Body of pancreas (tissue), 4 donors: ENCODE results near the gene SPG11.

Experiments used
- POLR2A ChIP-seq, 3 donors: fragments of 450-650 bp; IDR thresholded peaks; one replicate each; pipeline ENCODE4 v1.6.1; 2016; ENCODE audit warnings: antibody characterized with exemption in 3 of 3, mild to moderate bottlenecking in 2 of 3
- TF ChIP-seq, protein P1 (sequence below), 7 experiments: fragments of 450-650 bp in 4 of 7; fragments of 200-600 bp in 3 of 7; sonication (generic) in 3 of 7; IDR thresholded peaks; one replicate each; pipeline ENCODE4 v1.5.1; 2016 to 2019; ENCODE audit warnings: antibody characterized with exemption in 7 of 7

GRCh38 chr15:44694416-44694815 lies 31.0 kb upstream of the SPG11 start:
- TF ChIP-seq, protein P1, sequence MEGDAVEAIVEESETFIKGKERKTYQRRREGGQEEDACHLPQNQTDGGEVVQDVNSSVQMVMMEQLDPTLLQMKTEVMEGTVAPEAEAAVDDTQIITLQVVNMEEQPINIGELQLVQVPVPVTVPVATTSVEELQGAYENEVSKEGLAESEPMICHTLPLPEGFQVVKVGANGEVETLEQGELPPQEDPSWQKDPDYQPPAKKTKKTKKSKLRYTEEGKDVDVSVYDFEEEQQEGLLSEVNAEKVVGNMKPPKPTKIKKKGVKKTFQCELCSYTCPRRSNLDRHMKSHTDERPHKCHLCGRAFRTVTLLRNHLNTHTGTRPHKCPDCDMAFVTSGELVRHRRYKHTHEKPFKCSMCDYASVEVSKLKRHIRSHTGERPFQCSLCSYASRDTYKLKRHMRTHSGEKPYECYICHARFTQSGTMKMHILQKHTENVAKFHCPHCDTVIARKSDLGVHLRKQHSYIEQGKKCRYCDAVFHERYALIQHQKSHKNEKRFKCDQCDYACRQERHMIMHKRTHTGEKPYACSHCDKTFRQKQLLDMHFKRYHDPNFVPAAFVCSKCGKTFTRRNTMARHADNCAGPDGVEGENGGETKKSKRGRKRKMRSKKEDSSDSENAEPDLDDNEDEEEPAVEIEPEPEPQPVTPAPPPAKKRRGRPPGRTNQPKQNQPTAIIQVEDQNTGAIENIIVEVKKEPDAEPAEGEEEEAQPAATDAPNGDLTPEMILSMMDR (IDR thresholded peaks at IDR 0.05), result no peak
- no peak for TF ChIP-seq POLR2A (IDR thresholded peaks at IDR 0.05)
